ENCODE data around the gene RGS4.

GRCh38 chr1:163076044-163076443, 6.9 kb downstream of the RGS4 start:
- TF ChIP-seq CTCF (IDR thresholded peaks at IDR 0.05) (no peak), POLR2A (IDR thresholded peaks at IDR 0.05) (no peak)
